NCI-H1048 (cell line): Measurements from ENCODE around the gene ATP6V0A1.
"Not testable (repeated sequence)": the region's sequence is repeated elsewhere in the genome, so short reads cannot be mapped to it uniquely, and the experiment has no call there.

Experiments used
- DNase-seq: peaks from one replicate; lab custom pipeline; 2025; lab: John Stamatoyannopoulos, UW

ATP6V0A1 gene

GRCh38 chr17:42476411-42476810 is 17.7 kb downstream of the ATP6V0A1 start:
- DNase-seq, result no peak

- no peak for DNase-seq
Measured at GRCh38 chr17:42477173-42477572, 18.5 kb downstream of the ATP6V0A1 start.

- DNase-seq, result not testable (repeated sequence)
Measured at GRCh38 chr17:42477824-42478223, 19.1 kb downstream of the ATP6V0A1 start.

GRCh38 chr17:42484304-42484703 is 25.6 kb downstream of the ATP6V0A1 start:
- DNase-seq, result no peak

GRCh38 chr17:42485680-42486079 is 27.0 kb downstream of the ATP6V0A1 start:
- DNase-seq, result no peak

GRCh38 chr17:42488032-42488431 is 29.4 kb downstream of the ATP6V0A1 start:
- no peak for DNase-seq

GRCh38 chr17:42493319-42493718 is 34.6 kb downstream of the ATP6V0A1 start:
- DNase-seq, result no peak

- DNase-seq, result no peak
Measured at GRCh38 chr17:42494673-42495072, 36.0 kb downstream of the ATP6V0A1 start.

- no peak for DNase-seq
Measured at GRCh38 chr17:42498828-42499227, 40.1 kb downstream of the ATP6V0A1 start.

- DNase-seq, result no peak
Measured at GRCh38 chr17:42502091-42502490, 43.4 kb downstream of the ATP6V0A1 start.

GRCh38 chr17:42502926-42503325 is 44.2 kb downstream of the ATP6V0A1 start:
- no peak for DNase-seq

- DNase-seq, result no peak
Measured at GRCh38 chr17:42507671-42508070, 49.0 kb downstream of the ATP6V0A1 start.

GRCh38 chr17:42508426-42509165 is 49.9 kb downstream of the ATP6V0A1 start:
- no peak for DNase-seq

GRCh38 chr17:42509409-42509808 is 50.7 kb downstream of the ATP6V0A1 start:
- DNase-seq, result no peak

GRCh38 chr17:42509841-42510240 is 51.2 kb downstream of the ATP6V0A1 start:
- no peak for DNase-seq

- no peak for DNase-seq
Measured at GRCh38 chr17:42512246-42512645, 53.6 kb downstream of the ATP6V0A1 start.

- DNase-seq, result no peak
Measured at GRCh38 chr17:42512733-42513251, 54.1 kb downstream of the ATP6V0A1 start.

- no peak for DNase-seq
Measured at GRCh38 chr17:42513686-42514085, 55.0 kb downstream of the ATP6V0A1 start.

- no peak for DNase-seq
Measured at GRCh38 chr17:42514279-42514678, 55.6 kb downstream of the ATP6V0A1 start.

- DNase-seq, result no peak
Measured at GRCh38 chr17:42514867-42515266, 56.2 kb downstream of the ATP6V0A1 start.

- no peak for DNase-seq
Measured at GRCh38 chr17:42517516-42517915, 58.8 kb downstream of the ATP6V0A1 start.

- DNase-seq, result no peak
Measured at GRCh38 chr17:42518046-42518754, 59.5 kb downstream of the ATP6V0A1 start.
